Stimulated activated CD8-positive, alpha-beta memory T cell treated with anti-CD3 and anti-CD28 coated beads, Interleukin-12 subunit alpha, Interleukin-12 subunit beta, amount 100 ng/mL, for 4 hours (primary cell): ENCODE results near the gene MTLN.
"Not testable (repeated sequence)": the region's sequence is repeated elsewhere in the genome, so short reads cannot be mapped to it uniquely, and the experiment has no call there.

ENCODE experiments used
- DNase-seq: peaks from one replicate; pipeline ENCODE4 v3.0.0-alpha.2; 2020; ENCODE audit warnings: low read depth

MTLN gene

GRCh38 chr2:110198016-110198415, 14.3 kb downstream of the MTLN start:
- DNase-seq = no peak

DNA sequence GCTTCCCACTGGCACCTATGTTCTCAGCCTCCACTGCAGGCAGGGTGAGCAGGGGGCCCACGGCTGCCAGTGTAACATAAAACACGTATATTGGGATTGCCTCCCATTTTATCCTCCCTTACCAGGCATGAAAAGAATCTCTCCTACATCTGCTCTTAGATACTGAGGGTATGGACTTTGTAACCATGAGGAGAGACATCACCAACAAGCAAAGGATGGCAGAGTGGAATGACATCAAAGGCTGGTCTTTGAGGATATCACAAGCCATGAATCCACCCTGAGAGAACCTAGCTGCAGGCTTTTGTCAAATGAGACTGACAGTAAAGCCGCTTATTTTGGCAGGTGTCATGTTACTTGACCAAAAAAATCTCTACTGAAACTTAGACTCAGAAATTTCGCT, 14.9 kb downstream of the MTLN start:
- DNase-seq = no peak

DNA sequence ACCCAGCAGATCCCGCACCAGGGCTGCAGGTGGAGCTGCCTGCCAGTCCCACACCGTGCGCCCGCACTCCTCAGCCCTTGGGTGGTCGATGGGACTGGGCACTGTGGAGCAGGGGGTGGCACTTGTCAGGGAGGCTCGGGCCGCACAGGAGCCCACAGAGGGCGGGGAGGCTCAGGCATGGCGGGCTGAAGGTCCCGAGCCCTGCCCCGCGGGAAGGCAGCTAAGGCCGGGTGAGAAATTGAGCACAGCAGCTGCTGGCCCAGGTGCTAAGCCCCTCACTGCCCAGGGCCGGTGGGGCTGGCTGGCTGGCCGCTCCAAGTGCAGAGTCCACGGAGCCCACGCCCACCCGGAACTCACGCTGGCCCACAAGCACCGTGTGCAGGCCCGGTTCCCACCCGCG, 22.2 kb downstream of the MTLN start:
- not testable (repeated sequence) for DNase-seq

DNA sequence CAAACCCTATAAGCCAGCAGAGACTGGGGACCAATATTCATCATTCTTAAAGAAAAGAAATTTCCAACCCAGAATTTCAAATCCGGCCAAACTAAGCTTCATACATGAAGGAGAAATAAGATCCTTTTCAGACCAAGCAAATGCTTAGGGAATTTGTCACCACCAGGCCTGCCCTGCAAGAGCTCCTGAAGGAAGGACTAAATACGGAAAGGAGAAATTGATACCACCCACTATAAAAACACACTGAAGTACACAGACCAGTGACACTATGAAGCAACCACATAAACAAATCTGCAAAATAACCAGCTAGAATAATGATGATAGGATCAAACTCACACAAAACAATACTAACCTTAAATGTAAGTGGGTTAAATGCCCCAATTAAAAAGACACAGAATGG, 29.9 kb downstream of the MTLN start:
- DNase-seq = no peak

GRCh38 chr2:110180036-110180435, 32.3 kb downstream of the MTLN start:
- no peak for DNase-seq

DNA sequence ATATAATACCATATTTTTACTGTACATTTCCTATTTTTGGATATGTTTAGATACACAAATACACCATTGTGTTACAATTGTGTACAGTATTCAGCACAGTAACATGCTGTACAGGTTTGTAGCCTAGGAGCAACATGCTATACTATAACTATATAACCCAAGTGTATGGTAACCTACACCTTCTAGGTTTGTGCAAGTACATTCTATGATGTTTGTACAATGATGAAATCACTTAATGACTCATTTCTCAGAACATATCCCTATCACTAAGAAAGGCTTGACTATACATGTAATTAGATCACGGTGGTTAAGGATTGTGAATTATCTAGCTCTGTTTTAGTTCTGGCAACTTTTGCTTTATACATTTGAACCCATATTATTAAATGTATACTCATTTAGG, 38.8 kb downstream of the MTLN start:
- no peak for DNase-seq

DNA sequence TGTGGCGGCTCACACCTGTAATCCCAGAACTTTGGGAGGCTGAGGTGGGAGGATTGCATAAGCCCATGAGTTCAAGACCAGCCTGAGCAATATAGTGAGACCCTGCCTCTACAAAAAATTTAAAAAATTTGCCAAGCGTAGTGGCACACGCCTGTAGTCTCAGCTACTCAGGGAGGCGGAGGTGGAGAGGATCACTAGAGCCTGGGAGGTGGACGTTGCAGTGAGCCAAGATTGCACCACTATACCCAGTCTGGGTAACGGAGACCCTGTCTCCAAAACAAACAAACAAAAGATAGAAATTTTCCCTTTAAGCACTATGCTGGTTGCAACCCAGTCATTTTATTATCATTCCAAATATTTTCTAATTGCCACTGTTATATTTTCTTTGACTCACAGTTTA, 39.8 kb downstream of the MTLN start:
- no peak for DNase-seq

GRCh38 chr2:110170102-110170501, 42.2 kb downstream of the MTLN start:
- no peak for DNase-seq

DNA sequence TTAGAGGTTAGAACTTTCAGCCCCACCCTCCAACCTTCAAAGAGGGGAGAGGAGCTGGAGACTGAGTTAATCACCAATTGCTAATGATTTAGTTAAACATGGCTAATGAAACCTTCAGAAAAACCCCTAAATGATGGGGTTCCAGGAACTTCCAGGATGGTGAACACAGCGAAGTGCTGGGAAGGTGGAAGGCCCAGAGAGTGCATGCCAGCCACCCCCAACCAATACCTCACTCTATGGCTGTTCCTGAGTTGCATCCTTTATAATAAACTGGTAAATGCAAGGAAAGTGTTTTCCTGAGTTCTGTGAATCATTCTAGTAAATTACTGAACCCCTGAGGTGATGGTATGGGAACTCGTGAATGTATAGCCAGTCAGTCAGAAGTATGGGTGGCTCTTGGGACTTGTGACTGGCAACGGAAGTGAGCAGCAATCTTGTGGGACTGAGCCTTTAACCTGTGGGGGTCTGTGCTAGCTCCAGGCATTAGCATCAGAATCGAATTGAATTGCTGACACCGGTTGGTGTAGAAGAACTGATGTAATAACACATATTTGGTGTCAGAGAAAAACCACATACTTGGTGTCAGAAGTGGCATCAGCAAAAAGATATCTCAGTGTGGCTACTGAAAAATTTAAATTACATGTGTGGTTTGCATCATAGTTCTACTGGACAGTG, 44.9 kb downstream of the MTLN start:
- no peak for DNase-seq

DNA sequence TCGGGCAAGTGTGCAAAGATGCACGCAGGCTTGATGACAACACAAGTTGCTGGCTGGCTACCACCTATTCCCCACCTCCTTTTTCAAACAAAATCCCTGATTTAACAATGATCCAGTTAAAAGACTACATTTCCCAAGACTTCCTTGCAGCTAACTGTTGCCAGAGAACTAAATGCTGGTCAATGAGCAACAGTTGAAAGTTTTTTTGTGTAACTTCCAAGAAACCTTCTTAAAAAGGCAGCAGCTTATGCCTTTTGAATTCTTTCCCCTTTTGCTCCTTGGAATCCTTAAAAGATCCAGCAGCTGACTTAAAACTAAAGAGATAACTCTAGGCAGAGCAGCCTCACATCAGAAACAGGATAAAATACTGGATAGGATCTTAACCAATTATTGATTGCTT, 46.1 kb downstream of the MTLN start:
- DNase-seq = no peak
